ENCODE results near the gene NTN1.
"Not testable (repeated sequence)": the region's sequence is repeated elsewhere in the genome, so short reads cannot be mapped to it uniquely, and the experiment has no call there.

The NTN1 gene

GRCh38 chr17:9138161-9138717, 116.9 kb downstream of the NTN1 start:
- H3K9me3 ChIP-seq (ENCODE audit: low read length), result no peaks in the 10 kb centered on the region
- H2AFZ ChIP-seq (ENCODE audit: low read depth, low read length), result no peak overlapping the region
- H3K4me1 ChIP-seq (ENCODE audit: insufficient read depth, low read length), result peaks cover 7% of the 10 kb centered on the region
- no peaks in the 10 kb centered on the region for H3K27me3 ChIP-seq (ENCODE audit: insufficient read depth, low read length)
- H3K4me3 ChIP-seq (ENCODE audit: low read length), result no peak overlapping the region
- H3K36me3 ChIP-seq (ENCODE audit: insufficient read depth, low read length), result no peaks in the 10 kb centered on the region

DNA sequence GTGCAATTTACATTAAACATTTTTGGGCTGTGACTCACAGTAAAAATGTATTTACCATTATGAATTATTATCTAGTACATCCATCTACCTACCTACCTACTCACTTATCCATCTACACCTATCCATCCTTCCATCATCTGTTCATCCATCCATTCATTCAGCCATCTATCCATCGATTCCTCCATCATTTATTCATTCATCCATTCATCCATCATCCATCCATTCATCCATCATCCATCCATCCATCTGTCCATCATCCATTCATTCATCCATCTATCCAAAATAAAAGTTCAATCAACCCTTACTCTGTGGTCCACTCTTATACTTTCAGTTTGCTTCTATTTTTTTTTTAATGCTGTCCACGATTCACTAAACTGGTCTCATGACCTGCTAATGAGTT, 118.4 kb downstream of the NTN1 start:
- Histone ChIP-seq H3K4me1 (ENCODE audit: insufficient read depth, low read length) (peaks cover 7% of the 10 kb centered on the region), H3K4me3 (ENCODE audit: low read length) (no peak overlapping the region), H3K36me3 (ENCODE audit: insufficient read depth, low read length) (no peaks in the 10 kb centered on the region), H3K27me3 (ENCODE audit: insufficient read depth, low read length) (no peaks in the 10 kb centered on the region), H2AFZ (ENCODE audit: low read depth, low read length) (no peak overlapping the region), H3K9me3 (ENCODE audit: low read length) (no peaks in the 10 kb centered on the region)

GRCh38 chr17:9140550-9141424, 119.5 kb downstream of the NTN1 start:
- peaks cover 7% of the 10 kb centered on the region for H3K4me1 ChIP-seq (ENCODE audit: insufficient read depth, low read length)
- H3K27me3 ChIP-seq (ENCODE audit: insufficient read depth, low read length), result no peaks in the 10 kb centered on the region
- H3K4me3 ChIP-seq (ENCODE audit: low read length), result no peak overlapping the region
- no peak overlapping the region for H2AFZ ChIP-seq (ENCODE audit: low read depth, low read length)
- no peaks in the 10 kb centered on the region for H3K9me3 ChIP-seq (ENCODE audit: low read length)
- H3K36me3 ChIP-seq (ENCODE audit: insufficient read depth, low read length), result no peaks in the 10 kb centered on the region

DNA sequence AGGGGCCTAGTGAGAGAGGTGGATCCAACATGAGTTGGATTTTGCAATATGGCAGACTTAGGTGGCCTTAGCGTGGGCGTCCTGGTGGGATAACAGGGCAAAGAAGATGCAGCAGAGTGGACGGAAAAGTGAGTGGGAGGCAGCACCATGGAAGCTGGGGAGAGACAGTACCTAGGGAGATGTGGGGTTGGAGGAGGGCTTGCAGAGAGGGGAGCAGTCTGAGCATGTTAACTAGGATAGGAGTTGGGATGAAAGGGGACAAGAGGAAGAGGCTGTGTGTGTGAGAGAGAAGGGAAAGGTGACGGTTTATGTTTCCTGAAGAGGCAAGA, 120.1 kb downstream of the NTN1 start:
- Histone ChIP-seq H2AFZ (ENCODE audit: low read depth, low read length) (no peak overlapping the region), H3K4me1 (ENCODE audit: insufficient read depth, low read length) (peaks cover 10% of the 10 kb centered on the region), H3K9me3 (ENCODE audit: low read length) (no peaks in the 10 kb centered on the region), H3K4me3 (ENCODE audit: low read length) (no peak overlapping the region), H3K27me3 (ENCODE audit: insufficient read depth, low read length) (no peaks in the 10 kb centered on the region), H3K36me3 (ENCODE audit: insufficient read depth, low read length) (no peaks in the 10 kb centered on the region)

- no peaks in the 10 kb centered on the region for H3K36me3 ChIP-seq (ENCODE audit: insufficient read depth, low read length)
- no peak overlapping the region for H2AFZ ChIP-seq (ENCODE audit: low read depth, low read length)
- H3K4me3 ChIP-seq (ENCODE audit: low read length), result no peak overlapping the region
- H3K9me3 ChIP-seq (ENCODE audit: low read length), result no peaks in the 10 kb centered on the region
- H3K4me1 ChIP-seq (ENCODE audit: insufficient read depth, low read length), result peaks cover 2% of the 10 kb centered on the region
- H3K27me3 ChIP-seq (ENCODE audit: insufficient read depth, low read length), result no peaks in the 10 kb centered on the region
Observed at GRCh38 chr17:9142772-9143494, 121.6 kb downstream of the NTN1 start.

DNA sequence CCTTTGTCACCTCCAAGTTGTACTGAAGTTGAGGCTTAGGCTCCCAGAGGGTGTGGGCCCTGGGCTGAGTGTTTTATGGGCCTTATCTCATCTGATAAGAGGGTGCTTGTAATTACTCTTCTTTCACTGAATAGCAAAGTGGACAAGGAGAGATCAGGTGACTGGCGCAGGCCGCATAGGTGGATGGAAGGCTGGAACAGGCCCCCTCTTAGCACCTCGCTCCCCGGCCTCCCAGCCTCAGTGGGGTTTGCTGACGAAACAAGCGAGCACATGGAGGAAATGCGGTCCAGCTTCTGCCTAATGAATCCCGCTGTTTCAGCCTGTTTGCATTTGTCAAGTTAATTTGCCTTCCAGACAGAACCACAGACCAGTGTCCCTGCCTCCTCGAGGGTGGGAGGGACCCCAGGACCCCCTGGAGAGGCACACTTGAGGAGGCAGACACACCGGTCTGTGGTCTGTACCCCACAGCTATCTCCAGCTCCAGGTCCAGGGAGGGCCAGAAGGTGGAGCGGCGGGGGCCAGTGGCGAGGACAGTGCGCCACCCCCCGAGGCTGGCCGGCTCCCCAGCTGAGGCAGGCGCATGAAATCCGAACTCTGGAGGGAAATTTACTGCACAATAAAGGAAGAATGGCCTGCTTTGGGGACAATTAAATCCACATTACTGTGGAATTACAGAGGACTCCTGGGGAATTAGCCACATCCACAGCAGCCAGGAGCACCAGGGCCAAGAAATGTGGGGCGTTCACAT, 123.4 kb downstream of the NTN1 start:
- no peaks in the 10 kb centered on the region for H3K9me3 ChIP-seq (ENCODE audit: low read length)
- peaks cover 2% of the 10 kb centered on the region for H3K4me1 ChIP-seq (ENCODE audit: insufficient read depth, low read length)
- H3K4me3 ChIP-seq (ENCODE audit: low read length), result no peak overlapping the region
- H2AFZ ChIP-seq (ENCODE audit: low read depth, low read length), result no peak overlapping the region
- no peaks in the 10 kb centered on the region for H3K36me3 ChIP-seq (ENCODE audit: insufficient read depth, low read length)
- H3K27me3 ChIP-seq (ENCODE audit: insufficient read depth, low read length), result no peaks in the 10 kb centered on the region

DNA sequence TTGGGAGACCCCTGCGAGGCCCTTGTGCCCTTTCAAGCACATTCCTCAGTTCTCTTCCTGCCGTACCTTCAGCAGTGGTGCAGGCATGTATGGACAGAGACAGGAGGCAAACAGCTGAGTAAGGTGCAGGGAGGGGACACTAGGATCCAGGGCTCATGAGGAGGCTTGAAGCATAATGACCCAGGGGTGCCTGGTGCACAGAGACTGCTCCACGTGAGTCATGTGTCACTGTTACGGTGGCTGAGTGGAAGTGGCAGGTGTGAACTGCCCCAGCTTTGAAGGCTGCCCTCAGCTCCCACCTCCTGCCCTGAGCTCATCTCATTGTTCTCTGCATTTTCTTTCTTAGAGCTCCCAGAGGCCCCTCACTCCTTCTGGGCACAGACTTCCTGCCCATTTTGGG, 124.8 kb downstream of the NTN1 start:
- Histone ChIP-seq H3K4me3 (ENCODE audit: low read length) (no peak overlapping the region), H3K36me3 (ENCODE audit: insufficient read depth, low read length) (no peaks in the 10 kb centered on the region), H3K4me1 (ENCODE audit: insufficient read depth, low read length) (peaks cover 2% of the 10 kb centered on the region), H3K9me3 (ENCODE audit: low read length) (peaks cover 1% of the 10 kb centered on the region), H3K27me3 (ENCODE audit: insufficient read depth, low read length) (no peaks in the 10 kb centered on the region), H2AFZ (ENCODE audit: low read depth, low read length) (no peak overlapping the region)

DNA sequence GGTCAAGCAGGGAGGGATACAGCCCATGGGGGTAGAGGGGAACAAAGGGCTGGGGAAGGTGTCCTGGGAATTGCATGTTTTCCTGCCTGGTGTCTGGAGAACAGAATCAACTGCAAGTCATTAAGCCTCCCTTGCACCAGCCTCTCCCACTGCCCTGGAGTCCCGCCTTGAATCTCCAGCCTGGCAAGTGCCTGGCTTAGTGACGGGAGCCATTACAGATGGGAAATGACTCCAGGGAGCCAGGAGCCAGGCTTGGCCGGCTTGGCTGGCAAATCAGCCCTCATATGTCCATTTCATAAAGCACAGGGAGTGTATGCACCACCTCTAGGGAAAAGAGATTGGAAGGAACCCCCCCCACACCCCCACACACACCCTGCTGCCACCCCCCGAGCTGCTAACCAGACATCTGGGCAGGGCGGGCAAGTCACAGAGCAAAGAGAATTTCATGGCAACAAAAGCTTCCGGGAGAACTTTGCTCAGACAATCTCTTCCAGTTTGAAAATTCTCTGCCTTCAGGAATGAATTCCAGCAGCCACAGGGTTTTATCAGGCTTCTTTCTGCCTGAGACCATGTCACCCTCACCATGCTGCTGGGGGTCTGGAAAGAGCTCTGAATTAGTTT, 127.7 kb downstream of the NTN1 start:
- Histone ChIP-seq H3K4me1 (ENCODE audit: insufficient read depth, low read length) (peaks cover 2% of the 10 kb centered on the region), H3K9me3 (ENCODE audit: low read length) (peaks cover 2% of the 10 kb centered on the region), H3K27me3 (ENCODE audit: insufficient read depth, low read length) (no peaks in the 10 kb centered on the region), H3K4me3 (ENCODE audit: low read length) (no peak overlapping the region), H2AFZ (ENCODE audit: low read depth, low read length) (no peak overlapping the region), H3K36me3 (ENCODE audit: insufficient read depth, low read length) (no peaks in the 10 kb centered on the region)

DNA sequence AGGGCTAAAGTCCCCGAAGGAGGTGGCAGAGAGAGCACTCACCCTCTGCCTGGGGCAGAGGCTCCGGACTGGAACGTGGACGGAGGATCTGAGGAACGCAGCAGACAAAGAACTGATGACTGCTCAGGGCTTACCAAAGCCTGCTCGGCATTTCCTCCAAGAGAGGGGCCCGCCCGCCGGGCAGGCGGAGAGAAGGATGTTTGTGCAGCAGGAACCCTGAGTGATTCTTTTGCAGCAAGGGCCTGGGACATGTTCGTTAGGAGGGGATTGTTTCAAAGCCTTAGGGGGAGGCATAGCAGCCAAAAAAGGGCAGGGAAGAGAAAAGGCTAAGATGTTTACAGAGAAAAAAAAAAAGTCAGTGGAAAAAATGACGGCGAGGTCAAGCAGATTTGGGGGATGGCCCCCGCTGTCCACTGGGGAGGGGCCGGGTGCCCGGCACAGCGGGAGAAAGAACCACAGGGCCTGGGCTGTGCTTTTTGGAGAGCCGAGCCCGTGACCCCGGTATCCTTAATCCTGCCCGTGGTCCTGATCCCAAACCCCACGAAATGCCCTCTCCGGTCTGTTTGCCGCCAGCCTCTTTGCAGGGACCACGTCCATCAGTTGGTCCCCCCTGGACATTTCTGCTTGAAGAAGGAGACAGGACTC, 129.3 kb downstream of the NTN1 start:
- Histone ChIP-seq H3K36me3 (ENCODE audit: insufficient read depth, low read length) (no peaks in the 10 kb centered on the region), H3K4me1 (ENCODE audit: insufficient read depth, low read length) (peaks cover 2% of the 10 kb centered on the region)

DNA sequence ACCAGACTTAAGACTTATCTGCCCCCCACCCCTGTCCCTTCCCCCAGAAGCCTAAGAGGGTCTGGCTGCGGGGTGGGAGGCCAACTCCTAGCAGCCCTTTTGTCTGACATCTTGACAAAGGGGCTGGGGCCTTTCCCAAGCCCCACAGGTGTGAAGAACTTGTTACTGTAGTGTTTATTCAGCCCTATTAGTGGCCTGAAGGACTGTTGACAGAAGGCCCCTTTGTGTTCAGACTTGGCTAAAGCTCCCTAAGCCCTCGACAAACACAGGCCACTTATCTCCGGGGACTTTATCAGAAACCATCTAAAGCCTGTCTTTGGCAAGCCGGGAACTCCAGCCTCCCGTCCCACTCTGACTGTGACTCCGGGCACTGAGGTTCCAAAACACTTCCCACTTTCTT, 129.8 kb downstream of the NTN1 start:
- no peaks in the 10 kb centered on the region for H3K4me1 ChIP-seq (ENCODE audit: insufficient read depth, low read length)
- H2AFZ ChIP-seq (ENCODE audit: low read depth, low read length), result no peak overlapping the region
- H3K36me3 ChIP-seq (ENCODE audit: insufficient read depth, low read length), result no peaks in the 10 kb centered on the region
- H3K27me3 ChIP-seq (ENCODE audit: insufficient read depth, low read length), result no peaks in the 10 kb centered on the region
- peaks cover 2% of the 10 kb centered on the region for H3K9me3 ChIP-seq (ENCODE audit: low read length)
- no peak overlapping the region for H3K4me3 ChIP-seq (ENCODE audit: low read length)

More for the DNA sequence above, 129.3 kb downstream of the NTN1 start:
- H3K27me3 ChIP-seq (ENCODE audit: insufficient read depth, low read length), result no peaks in the 10 kb centered on the region
- H3K9me3 ChIP-seq (ENCODE audit: low read length), result peaks cover 2% of the 10 kb centered on the region
- H2AFZ ChIP-seq (ENCODE audit: low read depth, low read length), result no peak overlapping the region
- H3K4me3 ChIP-seq (ENCODE audit: low read length), result no peak overlapping the region

DNA sequence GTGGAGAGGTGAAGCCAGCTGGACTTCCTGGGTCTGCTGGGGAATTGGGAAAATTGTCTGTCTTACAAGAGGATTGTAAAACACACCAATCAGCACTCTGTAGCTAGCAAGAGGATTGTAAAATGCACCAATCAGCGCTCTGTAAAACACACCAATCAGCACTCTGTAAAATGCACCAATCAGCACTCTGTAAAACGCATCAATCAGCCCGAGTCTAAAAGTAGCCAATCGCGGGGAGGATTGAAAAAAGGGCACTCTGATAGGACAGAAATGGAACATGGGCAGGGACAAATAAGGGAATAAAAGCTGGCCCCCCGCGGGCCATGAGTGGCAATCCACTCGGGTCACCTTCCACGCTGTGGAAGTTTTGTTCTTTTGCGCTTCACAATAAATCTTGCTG, 130.4 kb downstream of the NTN1 start:
- not testable (repeated sequence) for H3K4me3 ChIP-seq (ENCODE audit: low read length); H3K9me3 ChIP-seq (ENCODE audit: low read length); H2AFZ ChIP-seq (ENCODE audit: low read depth, low read length); H3K36me3 ChIP-seq (ENCODE audit: insufficient read depth, low read length); H3K4me1 ChIP-seq (ENCODE audit: insufficient read depth, low read length); H3K27me3 ChIP-seq (ENCODE audit: insufficient read depth, low read length)

All from neuron (in vitro differentiated cells).